ENCODE results near the gene ZNF184. TPM values are rescaled to one million over a fixed set of nuclear protein-coding genes. Genes with fewer than 3 reads are reported as not detected.

Gene ZNF184
- total and polyA plus RNA-seq, 10 of the 15 experiments (the other 5 are each of a cell fraction or from before 2014, with no cell fraction given), result 4.1 to 15.1 (median 8.3) TPM

DNA sequence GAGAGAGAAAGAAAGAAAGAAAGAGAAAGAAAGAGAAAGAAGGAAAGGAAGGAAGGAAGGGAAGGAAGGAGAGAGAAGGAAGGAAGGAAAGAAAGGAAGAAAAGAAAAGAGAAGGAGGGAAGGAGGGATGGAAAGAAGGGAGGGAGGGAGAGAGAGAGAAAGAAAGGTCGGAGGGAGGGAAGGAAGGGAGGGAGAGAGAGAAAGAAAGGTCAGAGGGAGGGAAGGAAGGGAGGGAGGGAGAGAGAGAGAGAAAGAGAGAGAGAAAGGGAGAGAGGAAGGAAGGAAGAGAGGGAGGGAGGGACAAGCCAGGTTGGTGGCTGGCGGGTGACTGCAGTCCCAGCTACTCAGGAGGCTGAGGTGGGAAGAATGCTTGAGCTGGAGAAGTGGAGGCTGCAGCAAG, 27.3 kb upstream of the ZNF184 start:
- H3K9ac ChIP-seq (ENCODE audit: control insufficient read depth, insufficient read depth, low read length), result no peak overlapping the region
- intact Hi-C loops (cut with micrococcal nuclease; ENCODE audit: unreplicated experiment) (loop anchor here (5.0 kb wide), 6 partner anchors 47 to 323 kb away; partner anchors contain the start of gene POM121L2), in situ Hi-C loops (cut with MboI) (loop anchor here (25.0 kb wide), 1 partner anchor 262 kb away; no protein-coding TSS in a partner anchor)
- H3K36me3 ChIP-seq (ENCODE audit: control insufficient read depth in 2 of 2, insufficient read depth in 2 of 2, low read length in 1 of 2), result no peaks in the 10 kb centered on the region
- no peaks in the 10 kb centered on the region for H3K79me2 ChIP-seq (ENCODE audit: control insufficient read depth, insufficient read depth, low read length)
- RAD21 ChIA-PET (ENCODE audit: unreplicated experiment), result no interaction called here
- CTCF ChIA-PET, result interaction anchor here (1.4 kb wide), 1 partner anchor 19 kb away, joined by 4 read pairs; no protein-coding TSS in a partner anchor
- H3K4me3 ChIP-seq, result no peak overlapping the region
- POLR2A ChIA-PET, result interaction anchor here (0.5 kb wide), 1 partner anchor 630 kb away, joined by 3 read pairs; no protein-coding TSS in a partner anchor
- no peak overlapping the region for H3K4me2 ChIP-seq (ENCODE audit: control insufficient read depth, insufficient read depth)
- no peaks in the 10 kb centered on the region for H3K9me3 ChIP-seq (replicated peaks; ENCODE audit: control insufficient read depth, insufficient read depth, low read length)
- DNase-seq (ENCODE audit: low read depth, low spot score) (no peak), FAIRE-seq (no peak), ATAC-seq (no peak)
- no peaks in the 10 kb centered on the region for H3K4me1 ChIP-seq (ENCODE audit: control insufficient read depth, insufficient read depth, low read length)
- H4K20me1 ChIP-seq (ENCODE audit: control insufficient read depth, insufficient read depth), result no peaks in the 10 kb centered on the region
- no peaks in the 10 kb centered on the region; a peak in 1 of 4 replicates for H3K27me3 ChIP-seq (replicated peaks in 1 of 2; ENCODE audit: control insufficient read depth in 2 of 2, insufficient read depth in 2 of 2, low read length in 1 of 2)
- H2AFZ ChIP-seq (ENCODE audit: control insufficient read depth, low read depth, low read length), result no peak overlapping the region
- BruUV-seq (replicated peaks), result no TSS peak
- WGBS (ENCODE audit: insufficient coverage, insufficient replicate concordance, low lambda C conversion rate, missing lambda C conversion rate), result 0% methylated on average over 2 of the region's 2 CpGs
- SMC1A ChIA-PET (ENCODE audit: uncharacterized antibody, unreplicated experiment), result interaction anchor here (1.1 kb wide), 1 partner anchor 294 kb away, joined by 3 read pairs; no protein-coding TSS in a partner anchor
- no peak overlapping the region for H3K27ac ChIP-seq (ENCODE audit: control insufficient read depth, insufficient read depth)
- TF ChIP-seq STAT1 (conservative IDR thresholded peaks at IDR 0.05) (no peak), MTA3 (IDR thresholded peaks at IDR 0.05; ENCODE audit: borderline replicate concordance, low read length) (no peak), MYC (IDR thresholded peaks at IDR 0.05; ENCODE audit: insufficient read depth, insufficient read length, insufficient replicate concordance, low read length, severe bottlenecking) (no peak), IRF4 (IDR thresholded peaks at IDR 0.05; ENCODE audit: low read depth, low read length) (no peak), IRF3 (IDR thresholded peaks at IDR 0.05) (no peak), CBX5 (IDR thresholded peaks at IDR 0.05; ENCODE audit: low read depth) (no peak), TCF12 (IDR thresholded peaks at IDR 0.05; ENCODE audit: low read depth, low read length) (no peak), TCF7 (IDR thresholded peaks at IDR 0.05; ENCODE audit: borderline replicate concordance) (no peak), HDGF (IDR thresholded peaks at IDR 0.05) (no peak), CEBPB (IDR thresholded peaks at IDR 0.05; ENCODE audit: borderline replicate concordance in 1 of 2, low read depth in 2 of 2, low read length in 2 of 2) (no peak), SPI1 (IDR thresholded peaks at IDR 0.05; ENCODE audit: borderline replicate concordance, insufficient read depth, low read depth, low read length) (no peak), ZBTB40 (IDR thresholded peaks at IDR 0.05; ENCODE audit: borderline replicate concordance) (no peak), NR2C1 (IDR thresholded peaks at IDR 0.05) (no peak), MEF2B (IDR thresholded peaks at IDR 0.05; ENCODE audit: partially characterized antibody, poor library complexity, severe bottlenecking) (no peak)
- TF ChIP-seq, protein P1, sequence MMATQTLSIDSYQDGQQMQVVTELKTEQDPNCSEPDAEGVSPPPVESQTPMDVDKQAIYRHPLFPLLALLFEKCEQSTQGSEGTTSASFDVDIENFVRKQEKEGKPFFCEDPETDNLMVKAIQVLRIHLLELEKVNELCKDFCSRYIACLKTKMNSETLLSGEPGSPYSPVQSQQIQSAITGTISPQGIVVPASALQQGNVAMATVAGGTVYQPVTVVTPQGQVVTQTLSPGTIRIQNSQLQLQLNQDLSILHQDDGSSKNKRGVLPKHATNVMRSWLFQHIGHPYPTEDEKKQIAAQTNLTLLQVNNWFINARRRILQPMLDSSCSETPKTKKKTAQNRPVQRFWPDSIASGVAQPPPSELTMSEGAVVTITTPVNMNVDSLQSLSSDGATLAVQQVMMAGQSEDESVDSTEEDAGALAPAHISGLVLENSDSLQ (IDR thresholded peaks at IDR 0.05), result no peak

All from GM12878 (cell line).